Lung microvascular endothelial cell (primary cell): ENCODE results near the gene MAG. TPM values are rescaled to one million over a fixed set of nuclear protein-coding genes. Genes with fewer than 3 reads are reported as not detected.

Source experiments
- DNase-seq, 2 donors: peaks; one replicate each; pipeline versions ENCODE4 v3.0.0 to v3.0.0-alpha.2; 2010; ENCODE audit warnings: low read depth in 2 of 2
- total RNA-seq: library from RNA; depleted of rRNA; stranded (reverse); fragments of >200 nt; gene quantifications from 2 replicates; pipeline ENCODE4 v1.2.1, GENCODE V29; 2014

MAG gene
- total RNA-seq, 1 donor from 2014 or later, result not detected

- no peak for DNase-seq
Observed at GRCh38 chr19:35314858-35315470, 23.0 kb downstream of the MAG start.

- DNase-seq, result no peak
Observed at GRCh38 chr19:35315883-35316282, 23.9 kb downstream of the MAG start.

GRCh38 chr19:35316560-35316959, 24.6 kb downstream of the MAG start:
- DNase-seq, result no peak

GRCh38 chr19:35317464-35318043, 25.6 kb downstream of the MAG start:
- no peak for DNase-seq

GRCh38 chr19:35318679-35319448, 26.9 kb downstream of the MAG start:
- DNase-seq, result peak; percentile 80 to 98

- DNase-seq, result no peak
Observed at GRCh38 chr19:35320065-35320713, 28.2 kb downstream of the MAG start.

GRCh38 chr19:35321291-35321690, 29.3 kb downstream of the MAG start:
- DNase-seq, result no peak

GRCh38 chr19:35322014-35322413, 30.1 kb downstream of the MAG start:
- DNase-seq, result no peak

GRCh38 chr19:35327642-35328041, 35.7 kb downstream of the MAG start:
- DNase-seq, result no peak

- DNase-seq, result no peak
Observed at GRCh38 chr19:35328851-35329285, 36.9 kb downstream of the MAG start, which contains the start of gene CD22. CD22 (plus strand) TSS chr19:35329187; CDS start chr19:35332041, 2,854 bp downstream.

- no peak for DNase-seq
Observed at GRCh38 chr19:35329323-35329722, 37.4 kb downstream of the MAG start.

GRCh38 chr19:35330475-35330874, 38.5 kb downstream of the MAG start:
- DNase-seq, result no peak

GRCh38 chr19:35331551-35332214, 39.7 kb downstream of the MAG start:
- no peak for DNase-seq

- DNase-seq, result peak in 1 of 2 donors; percentile 50
Observed at GRCh38 chr19:35332817-35333216, 40.9 kb downstream of the MAG start.

- no peak for DNase-seq
Observed at GRCh38 chr19:35334144-35334753, 42.3 kb downstream of the MAG start.

- DNase-seq, result no peak
Observed at GRCh38 chr19:35336166-35336955, 44.4 kb downstream of the MAG start.

- DNase-seq, result no peak
Observed at GRCh38 chr19:35337097-35337983, 45.4 kb downstream of the MAG start.

GRCh38 chr19:35337984-35338296, 46.0 kb downstream of the MAG start:
- DNase-seq, result no peak

- DNase-seq, result no peak
Observed at GRCh38 chr19:35340431-35340830, 48.5 kb downstream of the MAG start.
